Activated CD8-positive, alpha-beta memory T cell treated with anti-CD3 and anti-CD28 coated beads for 1 hour (primary cell): ENCODE data around the gene NQO2.
A peak's percentile ranks its signal among the peaks of the same experiment; 100 is the strongest.

Source experiments
- DNase-seq, 2 donors: peaks; one replicate each; pipeline ENCODE4 v3.0.0-alpha.2; 2020; ENCODE audit warnings: low read depth in 1 of 2; ENCODE audit errors: extremely low read depth in 1 of 2

NQO2 gene

GRCh38 chr6:3068329-3069214 lies 68.9 kb downstream of the NQO2 start, which contains the start of gene RIPK1:
RIPK1 (plus strand) TSS chr6:3068494; CDS start chr6:3076824, 8,330 bp downstream.
- peak; percentile 78 to 92 for DNase-seq
